PC-9 (cell line): ENCODE measurements around the gene ATG9A. TPM values are rescaled to one million over a fixed set of nuclear protein-coding genes. Genes with fewer than 3 reads are reported as not detected.
A peak's percentile ranks its signal among the peaks of the same experiment; 100 is the strongest.

Source experiments
- BruUV-seq: library from RNA; stranded (reverse); fragments of 400-500 nt; replicated peaks from 2 replicates; lab custom pipeline; 2021; lab: Mats Ljungman, UMichigan
- CTCF ChIA-PET: fragments of 300-600 bp; sonication (Branson Sonifier 250); formaldehyde crosslinking; loops from one replicate; lab custom pipeline; 2022; ENCODE audit warnings: antibody characterized with exemption; lab: Charles Lee
- POLR2A ChIA-PET: fragments of 300-600 bp; sonication (Branson Sonifier 250); formaldehyde crosslinking; loops from one replicate; lab custom pipeline; 2022; ENCODE audit warnings: antibody characterized with exemption; ENCODE audit not compliant: unreplicated experiment; lab: Charles Lee
- DNase-seq, 2 experiments: peaks; one replicate each; pipeline versions ENCODE4 v3.0.0 to v3.0.0-alpha.2; 2015 to 2022; ENCODE audit warnings: mixed read lengths in 1 of 2
- H2AFZ ChIP-seq: fragments of 200-600 bp; sonication (generic); 2 replicates; pipeline ENCODE4 v1.8.1; 2017; ENCODE audit warnings: antibody characterized with exemption
- H3F3A ChIP-seq: fragments of 200-600 bp; sonication (generic); 2 replicates; pipeline ENCODE4 v1.8.1; 2017; ENCODE audit warnings: antibody characterized with exemption, mild to moderate bottlenecking, low read depth; ENCODE audit not compliant: insufficient read depth
- H3K27ac ChIP-seq: fragments of 200-600 bp; sonication (generic); 2 replicates; pipeline ENCODE4 v1.6.1; 2016; ENCODE audit warnings: mixed run types
- H3K27me3 ChIP-seq: fragments of 200-600 bp; sonication (generic); 2 replicates; pipeline ENCODE4 v1.6.1; 2016; ENCODE audit warnings: low read depth, mixed run types; ENCODE audit not compliant: insufficient read depth
- H3K36me3 ChIP-seq: fragments of 200-600 bp; sonication (generic); 2 replicates; pipeline ENCODE4 v1.6.1; 2016; ENCODE audit warnings: low read depth, mixed run types
- H3K4me1 ChIP-seq: fragments of 200-600 bp; sonication (generic); replicated peaks from 2 replicates; pipeline ENCODE4 v1.6.1; 2016; ENCODE audit warnings: mixed run types; ENCODE audit not compliant: insufficient read depth
- H3K4me2 ChIP-seq: fragments of 200-600 bp; sonication (generic); 2 replicates; pipeline ENCODE4 v1.6.1; 2017; ENCODE audit warnings: mixed run types
- H3K4me3 ChIP-seq: fragments of 200-600 bp; sonication (generic); 2 replicates; pipeline ENCODE4 v1.6.1; 2016; ENCODE audit warnings: mixed run types
- H3K79me2 ChIP-seq: fragments of 200-600 bp; sonication (generic); 2 replicates; pipeline ENCODE4 v1.6.1; 2017; ENCODE audit warnings: low read depth, mixed run types
- H3K9me2 ChIP-seq: fragments of 200-600 bp; sonication (generic); 2 replicates; pipeline ENCODE4 v1.8.1; 2017; ENCODE audit warnings: mild to moderate bottlenecking; ENCODE audit not compliant: insufficient read depth
- H3K9me3 ChIP-seq: fragments of 200-600 bp; sonication (generic); 2 replicates; pipeline ENCODE4 v1.8.1; 2016; ENCODE audit warnings: low read depth; ENCODE audit not compliant: insufficient read depth
- H4K20me1 ChIP-seq: fragments of 200-600 bp; sonication (generic); 2 replicates; pipeline ENCODE4 v1.8.1; 2017; ENCODE audit not compliant: insufficient read depth
- CTCF ChIP-seq: fragments of 200-600 bp; sonication (generic); conservative IDR thresholded peaks from 2 replicates; pipeline ENCODE4 v1.6.1; 2017; ENCODE audit warnings: mixed run types, antibody characterized with exemption, mild to moderate bottlenecking, moderate library complexity
- EZH2 ChIP-seq: fragments of 200-600 bp; sonication (generic); IDR thresholded peaks from 2 replicates; pipeline ENCODE4 v1.8.0; 2017; ENCODE audit warnings: antibody characterized with exemption, low read depth
- intact Hi-C: fragments of 100-400 bp; cut with micrococcal nuclease; formaldehyde crosslinking; loops from one replicate; pipeline ENCODE4 v1.10.0; 2022; ENCODE audit not compliant: unreplicated experiment
- total RNA-seq: library from RNA; stranded (reverse); gene quantifications from 2 replicates; pipeline ENCODE4 v1.2.3, GENCODE V29; 2021

Gene ATG9A
- total RNA-seq, 1 experiment from 2014 or later = 56.0 TPM

GRCh38 chr2:219248845-219249202 lies 19.4 kb upstream of the ATG9A start:
- H4K20me1 ChIP-seq = no peaks in the 10 kb centered on the region
- peaks cover 53% of the 10 kb centered on the region for H3K79me2 ChIP-seq
- TF ChIP-seq EZH2 (no peak), CTCF (no peak)
- no peaks in the 10 kb centered on the region for H3K9me3 ChIP-seq
- peaks cover 66% of the 10 kb centered on the region for H3K4me1 ChIP-seq
- DNase-seq = no peak
- intact Hi-C loops = loop anchor here (1.0 to 2.0 kb wide), 6 partner anchors 20 to 72 kb away; partner anchors contain the start of genes ANKZF1, ATG9A, CNPPD1 and DNAJB2
- ChIA-PET CTCF (interaction anchor here (1.1 to 1.8 kb wide), 3 partner anchors 26 to 46 kb away, joined by 5 to 13 read pairs (median 6); no protein-coding TSS in a partner anchor), POLR2A (interaction anchor here (0.5 to 1.6 kb wide), 5 partner anchors 26 to 204 kb away, joined by 4 to 16 read pairs (median 7); partner anchors contain the start of gene DNAJB2)
- peak overlapping the region; percentile 78 for H3K27ac ChIP-seq
- H3F3A ChIP-seq = peaks cover 44% of the 10 kb centered on the region
- BruUV-seq = no TSS peak
- 0 out of 2 replicates have a peak, but pooled peaks cover 9% of the 10 kb centered on the region for H3K36me3 ChIP-seq
- 0 out of 2 replicates have a peak overlapping the region, but pooled peaks have one; percentile 7 for H3K4me3 ChIP-seq
- no peaks in the 10 kb centered on the region for H3K9me2 ChIP-seq
- H3K27me3 ChIP-seq = no peaks in the 10 kb centered on the region
- peak overlapping the region; percentile 73 for H3K4me2 ChIP-seq
- H2AFZ ChIP-seq = no peak overlapping the region

- H3K4me2 ChIP-seq = peak overlapping the region; percentile 73
- H3K79me2 ChIP-seq = peaks cover 48% of the 10 kb centered on the region
Measured at GRCh38 chr2:219247678-219248642, 18.5 kb upstream of the ATG9A start.

More at GRCh38 chr2:219247678-219248642, 18.5 kb upstream of the ATG9A start:
- Histone ChIP-seq H4K20me1 (no peaks in the 10 kb centered on the region), H3K27me3 (no peaks in the 10 kb centered on the region), H3K27ac (peak overlapping the region; percentile 78), H3K9me3 (no peaks in the 10 kb centered on the region), H2AFZ (no peak overlapping the region), H3K36me3 (0 out of 2 replicates have a peak, but pooled peaks cover 9% of the 10 kb centered on the region), H3K4me1 (peaks cover 66% of the 10 kb centered on the region), H3K9me2 (no peaks in the 10 kb centered on the region), H3K4me3 (0 out of 2 replicates have a peak overlapping the region, but pooled peaks have one; percentile 7), H3F3A (peaks cover 44% of the 10 kb centered on the region)
- ChIA-PET CTCF (interaction anchor here (0.5 to 1.8 kb wide), 2 partner anchors 31 to 47 kb away, joined by 3 to 6 read pairs; no protein-coding TSS in a partner anchor), POLR2A (no interaction called here)
- no TSS peak for BruUV-seq
- intact Hi-C loops = loop anchor here (2.0 kb wide), 1 partner anchor 71 kb away; the partner anchor contains the start of gene CNPPD1
- DNase-seq = no peak
- TF ChIP-seq EZH2 = no peak
- no peak for TF ChIP-seq CTCF
